Astrocyte of the cerebellum (primary cell): ENCODE data around the gene ATRNL1.
"Not testable (repeated sequence)": the region's sequence is repeated elsewhere in the genome, so short reads cannot be mapped to it uniquely, and the experiment has no call there.

Experiments used
- DNase-seq: peaks from one replicate; pipeline ENCODE4 v3.0.0-alpha.2; 2011; ENCODE audit warnings: low read depth
- H3K4me3 ChIP-seq: 2 replicates; pipeline ENCODE4 v1.5.1; 2011; ENCODE audit warnings: mild to moderate bottlenecking, low read depth, low read length, moderate library complexity
- CTCF ChIP-seq: IDR thresholded peaks from 2 replicates; pipeline ENCODE4 v1.5.1; 2012; ENCODE audit warnings: low read length, low read depth, moderate library complexity, mild to moderate bottlenecking; ENCODE audit errors: missing control alignments
- in situ Hi-C: cut with HindIII; loops from 2 replicates; pipeline ENCODE4 v1.10.0; 2017; ENCODE audit warnings: low sequenced_read_pairs

Gene ATRNL1

GRCh38 chr10:115711306-115711705 lies 618.1 kb downstream of the ATRNL1 start:
- no peak overlapping the region for H3K4me3 ChIP-seq
- TF ChIP-seq CTCF, result no peak
- no peak for DNase-seq
- in situ Hi-C loops, result loop anchor here (5.0 kb wide), 1 partner anchor 86 kb away; no protein-coding TSS in a partner anchor

- H3K4me3 ChIP-seq, result no peak overlapping the region
- in situ Hi-C loops, result no loop called here
- no peak for DNase-seq
- TF ChIP-seq CTCF, result no peak
These were observed 627.0 kb downstream of the ATRNL1 start for GRCh38 chr10:115720121-115720520.

- in situ Hi-C loops, result no loop called here
- H3K4me3 ChIP-seq, result no peak overlapping the region
- no peak for DNase-seq
- TF ChIP-seq CTCF, result no peak
These were observed 634.0 kb downstream of the ATRNL1 start for GRCh38 chr10:115727129-115727528.

DNA sequence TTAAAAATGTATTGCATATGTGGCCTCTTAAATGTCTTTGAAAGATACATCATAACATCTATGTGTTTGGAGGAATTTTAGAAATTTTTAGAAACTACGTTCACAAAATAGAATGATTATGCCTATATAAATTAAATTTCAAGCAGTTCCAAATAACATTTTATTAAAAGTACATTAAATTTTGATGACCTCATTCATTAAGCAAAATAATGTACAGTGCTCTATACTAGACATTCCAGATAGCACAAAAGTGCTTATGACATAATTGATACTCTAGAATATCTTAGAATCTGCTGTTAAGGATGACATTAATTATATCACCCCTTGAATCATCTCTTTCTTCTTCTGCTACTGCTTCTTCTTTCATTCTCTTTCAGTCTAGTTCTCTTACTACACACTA lies 650.9 kb downstream of the ATRNL1 start:
- in situ Hi-C loops, result no loop called here
- DNase-seq, result no peak
- no peak overlapping the region for H3K4me3 ChIP-seq
- TF ChIP-seq CTCF, result no peak

GRCh38 chr10:115745943-115746342 lies 652.8 kb downstream of the ATRNL1 start:
- TF ChIP-seq CTCF, result no peak
- H3K4me3 ChIP-seq, result no peak overlapping the region
- in situ Hi-C loops, result no loop called here
- no peak for DNase-seq

GRCh38 chr10:115747811-115748210 lies 654.6 kb downstream of the ATRNL1 start:
- no peak overlapping the region for H3K4me3 ChIP-seq
- no peak for DNase-seq
- in situ Hi-C loops, result no loop called here
- TF ChIP-seq CTCF, result no peak

DNA sequence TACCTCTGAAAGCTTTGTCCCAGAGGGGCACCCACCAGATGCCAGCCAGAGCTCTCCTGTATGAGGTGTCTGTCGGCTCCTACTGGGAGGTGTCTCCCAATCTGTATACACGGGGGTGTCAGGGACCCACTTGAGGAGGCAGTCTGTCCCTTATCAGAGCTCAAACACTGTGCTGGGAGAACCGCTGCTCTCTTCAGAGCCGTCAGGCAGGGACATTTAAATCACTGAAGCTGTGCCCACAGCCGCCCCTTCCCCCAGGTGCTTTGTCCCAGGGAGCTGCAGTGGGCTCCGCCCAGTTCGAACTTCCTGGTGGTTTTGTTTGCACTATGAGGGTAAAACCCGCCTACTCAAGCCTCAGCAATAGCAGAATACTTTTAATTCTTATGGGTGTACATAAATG lies 665.3 kb downstream of the ATRNL1 start:
- H3K4me3 ChIP-seq, DNase-seq, in situ Hi-C loops: not testable (repeated sequence)
